Sigmoid colon (tissue), 7 donors: ENCODE measurements around the gene TUBA4B. TPM values are rescaled to one million over a fixed set of nuclear protein-coding genes. Genes with fewer than 3 reads are reported as not detected.

Source experiments
- DNase-seq: peaks from one replicate; pipeline ENCODE4 v3.0.0-alpha.2; 2019
- H3K27ac ChIP-seq, 4 donors: fragments of 200-600 bp; sonication (generic); one replicate each; pipeline ENCODE4 v1.5.1; 2016 to 2019; ENCODE audit warnings: mild to moderate bottlenecking in 1 of 4
- H3K27me3 ChIP-seq, 3 donors: fragments of 200-600 bp; sonication (generic); one replicate each; pipeline ENCODE4 v1.5.1; 2019; ENCODE audit warnings: mild to moderate bottlenecking in 1 of 3
- H3K36me3 ChIP-seq, 4 donors: fragments of 200-600 bp; sonication (generic); one replicate each; pipeline ENCODE4 v1.5.1; 2016 to 2019
- H3K4me1 ChIP-seq, 4 donors: fragments of 200-600 bp; sonication (generic); one replicate each; pipeline ENCODE4 v1.5.1; 2017 to 2019
- H3K4me3 ChIP-seq, 4 donors: fragments of 200-600 bp; sonication (generic); one replicate each; pipeline ENCODE4 v1.5.1; 2017 to 2019; ENCODE audit warnings: mild to moderate bottlenecking in 2 of 4, moderate library complexity in 1 of 4
- H3K9me3 ChIP-seq, 4 donors: fragments of 200-600 bp in 3 of 4; sonication (generic) in 3 of 4; one replicate each; pipeline versions ENCODE4 v1.5.1 to v1.6.1; 2013 to 2019
- CTCF ChIP-seq, 4 experiments: fragments of 450-650 bp in 3 of 4; fragments of 200-600 bp in 1 of 4; IDR thresholded peaks; one replicate each; pipeline ENCODE4 v1.5.1; 2016 to 2019; ENCODE audit warnings: antibody characterized with exemption in 4 of 4, mild to moderate bottlenecking in 3 of 4, moderate library complexity in 2 of 4
- EP300 ChIP-seq, 4 donors: sonication (generic); formaldehyde crosslinking; IDR thresholded peaks; one replicate each; pipeline ENCODE4 v1.6.1; 2017; ENCODE audit warnings: antibody characterized with exemption in 4 of 4
- POLR2A ChIP-seq, 2 donors: fragments of 450-650 bp; IDR thresholded peaks; one replicate each; pipeline ENCODE4 v1.6.1; 2016; ENCODE audit warnings: antibody characterized with exemption in 2 of 2, mild to moderate bottlenecking in 2 of 2, moderate library complexity in 2 of 2
- POLR2AphosphoS5 ChIP-seq, 4 donors: sonication (generic); formaldehyde crosslinking; IDR thresholded peaks; one replicate each; pipeline ENCODE4 v1.6.1; 2017; ENCODE audit warnings: antibody characterized with exemption in 4 of 4
- WGBS, 2 donors: extraction: QIAGEN DNeasy Blood & Tissue Kit; methylation state at CpG; one replicate each; pipeline ENCODE4 v1.1.7; 2013; 5-methylcytosine and 5-hydroxymethylcytosine counted together
- intact Hi-C: fragments of 100-400 bp; cut with DNase I; formaldehyde crosslinking; loops from one replicate; pipeline ENCODE4 v1.15.1; 2023
- polyA plus RNA-seq, 3 donors: library from polyadenylated mRNA; stranded (reverse); fragments of 200-250 nt; gene quantifications; one replicate each; pipeline ENCODE4 v1.2.3, GENCODE V29; 2013
- total RNA-seq, 4 donors: library from RNA; depleted of rRNA; stranded (reverse); fragments of >200 nt; gene quantifications; one replicate each; pipeline ENCODE4 v1.1.0, GENCODE V29; 2016
- donor health status: healthy with polysubstance abuse.
- donor health status: Bipolar disorder and iron deficiency.
- donor health status: healthy.

Gene TUBA4B
- total and polyA plus RNA-seq, 7 donors = not detected

GRCh38 chr2:219297766-219298456 lies 44.9 kb downstream of the TUBA4B start:
- DNase-seq = peak; percentile 61
- TF ChIP-seq POLR2A (IDR thresholded peaks at IDR 0.05) = no peak
- TF ChIP-seq EP300 (IDR thresholded peaks at IDR 0.05) = no peak
- TF ChIP-seq POLR2AphosphoS5 (IDR thresholded peaks at IDR 0.05) = no peak
- no peak for TF ChIP-seq CTCF (IDR thresholded peaks at IDR 0.05)
- Histone ChIP-seq H3K36me3 (no peaks in the 10 kb centered on the region), H3K9me3 (no peaks in the 10 kb centered on the region), H3K4me3 (no peak overlapping the region), H3K27ac (no peak overlapping the region), H3K4me1 (peaks cover 0 to 16% (median 13%) of the 10 kb centered on the region in 4 donors), H3K27me3 (peaks cover 0 to 18% (median 6%) of the 10 kb centered on the region in 3 donors)
- 79 to 86% methylated on average over 14 of the region's 14 CpGs for WGBS, 2 donors
- intact Hi-C loops = loop anchor here (5.0 to 10.0 kb wide), 3 partner anchors 121 to 247 kb away; partner anchors contain the start of genes CHPF, CNPPD1, RETREG2 and TMEM198

- no peaks in the 10 kb centered on the region for H3K9me3 ChIP-seq
- H3K36me3 ChIP-seq = no peaks in the 10 kb centered on the region
- H3K27ac ChIP-seq = no peak overlapping the region
- intact Hi-C loops = loop anchor here (5.0 to 10.0 kb wide), 3 partner anchors 122 to 246 kb away; partner anchors contain the start of genes CHPF, CNPPD1, RETREG2 and TMEM198
- no peak overlapping the region for H3K4me3 ChIP-seq
- peaks cover 0 to 21% (median 6%) of the 10 kb centered on the region in 3 donors for H3K27me3 ChIP-seq
- TF ChIP-seq POLR2AphosphoS5 (IDR thresholded peaks at IDR 0.05) (no peak), CTCF (IDR thresholded peaks at IDR 0.05) (peak; percentile 89 to 98 (median 96))
- 20 to 25% methylated on average over 15 of the region's 15 CpGs for WGBS, 2 donors
- peaks cover 0 to 14% (median 12%) of the 10 kb centered on the region in 4 donors for H3K4me1 ChIP-seq
- DNase-seq = peak; percentile 91
Observed at GRCh38 chr2:219298759-219299371, 45.8 kb downstream of the TUBA4B start.

- H3K9me3 ChIP-seq = no peaks in the 10 kb centered on the region
- H3K27ac ChIP-seq = no peak overlapping the region
- peaks cover 0 to 9% (median 7%) of the 10 kb centered on the region in 4 donors for H3K4me1 ChIP-seq
- DNase-seq = peak; percentile 50
- no peak overlapping the region for H3K4me3 ChIP-seq
- no peak for TF ChIP-seq POLR2AphosphoS5 (IDR thresholded peaks at IDR 0.05)
- TF ChIP-seq CTCF (IDR thresholded peaks at IDR 0.05) = no peak
- no peak for TF ChIP-seq POLR2A (IDR thresholded peaks at IDR 0.05)
- no peak for TF ChIP-seq EP300 (IDR thresholded peaks at IDR 0.05)
- no peaks in the 10 kb centered on the region for H3K36me3 ChIP-seq
- intact Hi-C loops = loop anchor here (5.0 to 10.0 kb wide), 3 partner anchors 122 to 245 kb away; partner anchors contain the start of genes CHPF, CNPPD1, RETREG2 and TMEM198
- WGBS, 2 donors = 77 to 81% methylated on average over 6 of the region's 6 CpGs
- peaks cover 0 to 21% (median 6%) of the 10 kb centered on the region in 3 donors for H3K27me3 ChIP-seq
Observed at GRCh38 chr2:219299372-219299760, 46.3 kb downstream of the TUBA4B start.

GRCh38 chr2:219300022-219300421 lies 47.0 kb downstream of the TUBA4B start:
- no peak for DNase-seq
- 66 to 69% methylated on average over 5 of the region's 5 CpGs for WGBS, 2 donors
- peaks cover 0 to 4% (median 3%) of the 10 kb centered on the region in 4 donors for H3K4me1 ChIP-seq
- TF ChIP-seq POLR2AphosphoS5 (IDR thresholded peaks at IDR 0.05) (no peak), EP300 (IDR thresholded peaks at IDR 0.05) (no peak), POLR2A (IDR thresholded peaks at IDR 0.05) (no peak), CTCF (IDR thresholded peaks at IDR 0.05) (no peak)
- H3K9me3 ChIP-seq = no peaks in the 10 kb centered on the region
- no peak overlapping the region for H3K27ac ChIP-seq
- peaks cover 0 to 21% (median 6%) of the 10 kb centered on the region in 3 donors for H3K27me3 ChIP-seq
- no peaks in the 10 kb centered on the region for H3K36me3 ChIP-seq
- intact Hi-C loops = loop anchor here (5.0 kb wide), 1 partner anchor 33 kb away; no protein-coding TSS in a partner anchor
- H3K4me3 ChIP-seq = no peak overlapping the region
